C4-2B (cell line): ENCODE measurements around the gene GPX1.
"Not testable (repeated sequence)": the region's sequence is repeated elsewhere in the genome, so short reads cannot be mapped to it uniquely, and the experiment has no call there.

Experiments used
- ZFX ChIP-seq: fragments of 450-650 bp; IDR thresholded peaks from 2 replicates; pipeline ENCODE4 v1.6.1; 2017
- TF ChIP-seq, protein P1 (sequence below): fragments of 450-650 bp; conservative IDR thresholded peaks from 2 replicates; pipeline ENCODE4 v1.5.1; 2017; ENCODE audit warnings: mild to moderate bottlenecking

DNA sequence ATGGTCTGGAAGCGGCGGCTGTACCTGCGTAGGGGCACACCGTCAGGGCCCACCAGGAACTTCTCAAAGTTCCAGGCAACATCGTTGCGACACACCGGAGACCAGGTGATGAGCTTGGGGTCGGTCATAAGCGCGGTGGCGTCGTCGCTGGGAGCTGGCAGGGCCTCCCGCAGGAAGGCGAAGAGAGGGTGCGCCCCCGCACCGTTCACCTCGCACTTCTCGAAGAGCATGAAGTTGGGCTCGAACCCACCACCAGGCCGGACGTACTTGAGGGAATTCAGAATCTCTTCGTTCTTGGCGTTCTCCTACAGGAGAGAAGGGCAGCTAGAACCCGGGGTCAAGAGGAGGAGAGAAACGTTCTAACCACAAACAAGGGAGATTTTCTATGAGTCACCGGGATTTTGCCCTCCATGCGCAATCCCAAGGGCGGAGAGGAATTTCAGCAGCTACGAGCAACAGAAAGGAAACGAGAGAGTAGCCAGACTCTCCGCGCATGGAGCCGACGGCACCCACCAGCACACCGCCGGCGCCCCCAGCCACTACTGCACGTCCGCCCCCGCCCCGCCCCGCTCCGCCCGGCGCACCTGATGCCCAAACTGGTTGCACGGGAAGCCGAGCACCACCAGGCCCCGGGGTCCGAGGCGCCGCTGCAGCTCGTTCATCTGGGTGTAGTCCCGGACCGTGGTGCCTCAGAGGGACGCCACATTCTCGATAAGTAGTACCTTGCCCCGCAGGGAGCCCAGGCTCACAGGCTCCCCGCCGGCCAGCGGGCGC lies 523 bp downstream of the GPX1 start:
- TF ChIP-seq, protein P1, sequence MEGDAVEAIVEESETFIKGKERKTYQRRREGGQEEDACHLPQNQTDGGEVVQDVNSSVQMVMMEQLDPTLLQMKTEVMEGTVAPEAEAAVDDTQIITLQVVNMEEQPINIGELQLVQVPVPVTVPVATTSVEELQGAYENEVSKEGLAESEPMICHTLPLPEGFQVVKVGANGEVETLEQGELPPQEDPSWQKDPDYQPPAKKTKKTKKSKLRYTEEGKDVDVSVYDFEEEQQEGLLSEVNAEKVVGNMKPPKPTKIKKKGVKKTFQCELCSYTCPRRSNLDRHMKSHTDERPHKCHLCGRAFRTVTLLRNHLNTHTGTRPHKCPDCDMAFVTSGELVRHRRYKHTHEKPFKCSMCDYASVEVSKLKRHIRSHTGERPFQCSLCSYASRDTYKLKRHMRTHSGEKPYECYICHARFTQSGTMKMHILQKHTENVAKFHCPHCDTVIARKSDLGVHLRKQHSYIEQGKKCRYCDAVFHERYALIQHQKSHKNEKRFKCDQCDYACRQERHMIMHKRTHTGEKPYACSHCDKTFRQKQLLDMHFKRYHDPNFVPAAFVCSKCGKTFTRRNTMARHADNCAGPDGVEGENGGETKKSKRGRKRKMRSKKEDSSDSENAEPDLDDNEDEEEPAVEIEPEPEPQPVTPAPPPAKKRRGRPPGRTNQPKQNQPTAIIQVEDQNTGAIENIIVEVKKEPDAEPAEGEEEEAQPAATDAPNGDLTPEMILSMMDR: not testable (repeated sequence)
- TF ChIP-seq ZFX: peak; percentile 63
